Embryonic facial prominence (tissue), 1 donor: ENCODE measurements around the gene EXOSC5.
"Not testable (repeated sequence)": the region's sequence is repeated elsewhere in the genome, so short reads cannot be mapped to it uniquely, and the experiment has no call there.

ENCODE experiments used
- DNase-seq: peaks from one replicate; pipeline ENCODE4 v3.0.0-alpha.2; 2016; ENCODE audit errors: extremely low spot score

EXOSC5 gene

GRCh38 chr19:41426116-41426841 is 29.1 kb upstream of the EXOSC5 start:
- DNase-seq = no peak

DNA sequence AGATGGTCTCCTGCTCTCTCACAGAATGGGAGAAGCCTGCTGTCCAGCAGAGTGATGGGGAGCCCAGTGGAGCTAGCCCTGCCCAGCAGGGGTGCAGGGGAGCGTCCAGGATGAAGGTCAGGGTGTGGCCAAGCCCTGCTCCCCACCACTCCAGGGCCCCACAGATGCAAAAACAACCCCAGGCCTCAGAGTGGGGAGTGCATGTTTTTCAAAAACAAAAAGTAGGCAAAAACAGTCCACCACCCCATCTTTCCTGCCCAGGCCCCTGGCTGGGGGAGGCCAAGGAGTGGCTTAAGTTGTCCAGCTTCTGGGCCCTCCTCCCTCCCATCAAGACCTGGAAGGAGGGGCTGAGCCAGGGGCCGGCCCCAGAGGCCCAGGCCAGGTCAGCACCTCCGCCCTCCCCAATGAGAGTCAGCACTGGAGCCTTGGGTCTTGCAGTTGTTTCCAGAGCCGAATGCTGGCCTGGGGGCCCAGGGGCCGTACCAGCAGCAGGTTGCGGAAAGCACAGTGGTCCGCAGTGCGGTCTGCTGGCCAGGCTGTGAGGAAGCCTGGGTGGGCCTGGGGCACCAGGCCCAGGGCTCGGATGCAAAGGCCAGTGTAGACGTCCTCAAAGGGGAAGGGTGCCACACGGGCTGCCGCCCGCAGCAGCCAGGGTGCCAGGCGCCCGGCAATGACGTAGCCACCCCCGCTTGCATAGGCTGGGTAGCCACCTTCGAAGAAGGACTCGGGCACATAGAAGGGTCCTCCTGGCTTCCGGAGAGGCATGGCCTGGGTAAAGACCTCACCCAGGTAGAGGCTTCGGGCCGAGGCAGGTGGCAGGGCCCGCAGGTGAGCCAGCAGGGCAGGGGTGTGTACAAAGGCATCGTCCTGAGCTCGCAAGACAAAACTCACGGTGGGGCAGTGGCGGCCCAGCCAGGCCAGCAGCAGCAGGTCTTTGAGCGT is 28.3 kb upstream of the EXOSC5 start:
- DNase-seq = no peak

GRCh38 chr19:41424335-41425173 is 27.4 kb upstream of the EXOSC5 start:
- no peak for DNase-seq

DNA sequence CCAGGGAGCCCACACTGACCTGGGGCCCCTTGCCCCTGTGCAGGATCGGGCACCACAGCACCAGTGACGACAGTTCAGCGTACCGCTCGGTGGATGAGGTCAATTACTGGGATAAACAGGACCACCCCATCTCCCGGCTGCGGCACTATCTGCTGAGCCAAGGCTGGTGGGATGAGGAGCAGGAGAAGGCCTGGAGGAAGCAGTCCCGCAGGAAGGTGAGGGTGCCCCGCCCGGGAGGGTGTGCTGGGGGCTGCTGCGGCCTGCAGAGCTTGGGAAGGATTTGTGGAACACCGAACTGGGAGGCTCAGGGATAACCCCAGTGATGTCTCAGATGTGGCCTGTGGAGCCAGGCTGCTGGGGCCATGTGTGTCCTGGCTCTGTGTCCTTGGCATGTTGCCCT is 25.8 kb upstream of the EXOSC5 start:
- no peak for DNase-seq

- no peak for DNase-seq
Measured at GRCh38 chr19:41422456-41422855, 25.3 kb upstream of the EXOSC5 start.

DNA sequence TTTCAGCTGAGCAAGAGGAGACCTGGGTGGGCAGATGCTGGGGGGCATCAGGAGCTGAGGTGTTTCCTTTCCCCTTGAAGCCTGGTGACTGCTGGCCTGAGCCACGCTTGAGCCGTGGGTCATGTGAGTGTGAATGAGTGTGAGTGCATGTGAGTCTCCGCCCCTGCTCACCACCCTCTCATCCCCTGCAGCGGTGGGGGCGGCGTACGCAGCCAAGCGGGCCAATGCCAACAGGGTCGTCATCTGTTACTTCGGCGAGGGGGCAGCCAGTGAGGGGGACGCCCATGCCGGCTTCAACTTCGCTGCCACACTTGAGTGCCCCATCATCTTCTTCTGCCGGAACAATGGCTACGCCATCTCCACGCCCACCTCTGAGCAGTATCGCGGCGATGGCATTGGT is 24.8 kb upstream of the EXOSC5 start:
- no peak for DNase-seq

DNA sequence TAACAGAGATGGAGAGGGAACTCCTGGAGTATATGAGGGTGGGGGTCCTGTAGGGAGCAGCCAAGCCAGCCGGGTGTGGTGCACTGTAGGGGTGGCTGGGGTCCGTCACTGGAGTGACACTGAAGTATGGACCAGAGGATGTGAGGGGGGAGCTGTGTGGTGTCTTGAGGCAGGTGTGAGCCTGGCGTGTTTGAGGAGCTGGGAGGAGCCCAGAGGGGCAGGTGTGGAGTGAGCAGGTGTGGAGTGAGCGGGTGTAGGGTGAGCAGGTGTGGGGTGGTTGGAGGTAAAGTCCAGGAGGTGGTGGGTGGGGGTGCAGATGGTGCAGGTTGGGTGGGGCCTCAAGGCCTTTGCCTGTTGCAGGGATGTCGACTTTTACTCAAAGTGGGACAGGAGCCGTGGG is 24.2 kb upstream of the EXOSC5 start:
- no peak for DNase-seq

DNA sequence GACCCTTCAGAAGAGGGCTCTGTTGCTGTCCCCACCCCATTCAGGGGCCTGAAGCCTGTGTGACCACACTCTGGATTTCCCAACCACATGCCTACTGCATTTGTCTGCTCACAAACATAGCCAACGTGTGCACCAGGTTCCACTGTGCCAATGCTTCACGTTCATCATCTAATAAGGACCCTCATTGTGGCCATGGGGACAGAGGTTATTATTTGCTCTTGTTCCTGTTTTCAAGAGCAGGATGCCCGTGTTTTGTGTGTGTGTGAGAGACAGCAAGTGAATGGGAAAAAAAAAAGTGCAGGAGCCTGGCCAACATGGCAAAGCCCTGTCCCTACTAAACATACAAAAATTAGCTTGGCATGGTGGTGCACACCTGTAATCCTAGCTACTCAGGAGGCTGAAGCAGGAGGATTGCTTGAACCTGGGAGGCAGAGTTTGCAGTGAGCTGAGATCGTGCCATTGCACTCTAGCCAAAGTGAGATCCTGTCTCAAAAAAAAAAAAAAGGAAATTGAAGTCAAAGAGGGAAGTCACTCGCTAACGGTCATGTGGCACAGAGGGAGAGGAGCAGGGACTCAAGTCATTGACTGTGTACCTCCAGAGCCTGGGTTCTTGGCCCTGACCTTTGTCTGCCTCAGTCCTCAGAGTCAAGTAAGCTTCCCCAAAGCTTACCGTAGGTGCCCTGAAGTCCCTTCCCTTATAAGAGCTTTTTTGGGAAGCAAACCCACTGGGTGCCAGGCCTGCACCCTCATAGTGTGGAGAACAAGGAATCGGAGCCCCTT is 23.1 kb upstream of the EXOSC5 start:
- no peak for DNase-seq

GRCh38 chr19:41416194-41416674 is 19.1 kb upstream of the EXOSC5 start:
- DNase-seq = no peak

DNA sequence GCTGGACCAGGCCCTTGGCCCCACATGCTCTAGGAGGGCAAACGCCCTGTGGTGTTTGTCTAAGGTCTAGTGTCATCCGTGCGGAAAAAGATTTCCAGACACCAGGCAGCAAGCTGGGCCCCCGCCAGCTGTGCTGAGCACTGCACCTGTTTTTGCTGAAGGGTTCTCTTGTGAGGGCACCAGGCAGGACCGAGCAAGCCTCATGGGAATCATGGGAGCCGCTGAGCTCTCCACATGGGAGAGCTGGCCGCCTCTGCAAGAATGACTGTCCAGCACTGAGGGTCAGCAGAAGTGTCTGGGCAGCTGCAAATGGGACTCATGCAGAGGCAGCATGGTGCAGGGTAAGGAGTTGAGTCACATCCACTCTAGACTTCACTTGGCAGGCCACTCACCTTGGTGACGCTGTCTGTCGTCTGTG is 18.0 kb upstream of the EXOSC5 start:
- DNase-seq = no peak

- no peak for DNase-seq
Measured at GRCh38 chr19:41414461-41414860, 17.3 kb upstream of the EXOSC5 start.

DNA sequence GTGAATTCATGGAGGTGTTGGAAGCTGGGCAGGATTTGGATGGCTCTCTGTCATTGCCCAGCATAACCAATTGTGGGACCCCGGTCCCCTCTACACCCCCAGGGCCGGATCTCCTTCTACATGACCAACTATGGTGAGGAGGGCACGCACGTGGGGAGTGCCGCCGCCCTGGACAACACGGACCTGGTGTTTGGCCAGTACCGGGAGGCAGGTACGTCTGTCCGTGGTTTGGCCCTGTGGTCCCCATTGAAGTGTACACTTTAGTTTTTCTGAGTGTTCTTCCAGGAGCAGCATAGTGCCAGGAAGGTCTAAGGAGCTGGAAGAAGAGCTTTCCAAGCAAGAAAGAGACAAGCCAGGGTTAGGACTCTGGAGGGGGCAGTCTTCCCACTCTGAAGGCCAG is 16.8 kb upstream of the EXOSC5 start:
- no peak for DNase-seq

DNA sequence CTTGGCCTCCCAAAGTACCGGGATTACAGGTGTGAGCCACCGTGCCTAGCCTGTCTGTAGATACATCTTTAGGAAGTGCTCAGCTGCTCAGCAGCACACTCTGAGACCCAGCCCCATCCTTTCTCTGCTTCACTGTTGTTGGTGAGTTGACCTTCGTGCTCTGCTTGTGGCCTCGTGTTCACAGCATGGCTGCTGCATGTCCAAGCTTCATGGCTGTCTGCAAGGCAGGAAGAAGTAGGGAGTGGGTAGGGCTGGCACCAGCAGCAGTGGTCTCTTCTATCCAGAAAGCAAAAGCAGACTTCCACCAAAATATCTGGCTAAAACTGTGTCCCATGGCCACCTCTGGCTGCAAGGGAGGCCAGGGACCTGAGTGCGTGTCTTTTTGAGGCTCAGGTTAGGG is 15.8 kb upstream of the EXOSC5 start:
- no peak for DNase-seq

DNA sequence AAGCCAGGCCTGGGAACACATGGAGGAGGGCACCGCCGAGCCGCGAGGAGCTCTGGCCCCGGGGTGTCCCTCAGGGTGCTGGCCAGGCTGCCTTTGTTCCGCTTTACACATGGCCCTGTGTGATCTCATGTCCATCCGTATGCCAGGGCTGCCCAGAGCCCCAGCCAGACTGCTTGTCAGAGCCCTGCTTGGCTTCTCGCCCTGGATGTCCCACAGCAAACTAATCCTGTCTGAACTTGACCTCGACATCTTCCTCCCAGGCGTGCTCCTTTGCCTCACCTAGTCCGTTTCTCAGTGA is 14.8 kb upstream of the EXOSC5 start:
- no peak for DNase-seq

DNA sequence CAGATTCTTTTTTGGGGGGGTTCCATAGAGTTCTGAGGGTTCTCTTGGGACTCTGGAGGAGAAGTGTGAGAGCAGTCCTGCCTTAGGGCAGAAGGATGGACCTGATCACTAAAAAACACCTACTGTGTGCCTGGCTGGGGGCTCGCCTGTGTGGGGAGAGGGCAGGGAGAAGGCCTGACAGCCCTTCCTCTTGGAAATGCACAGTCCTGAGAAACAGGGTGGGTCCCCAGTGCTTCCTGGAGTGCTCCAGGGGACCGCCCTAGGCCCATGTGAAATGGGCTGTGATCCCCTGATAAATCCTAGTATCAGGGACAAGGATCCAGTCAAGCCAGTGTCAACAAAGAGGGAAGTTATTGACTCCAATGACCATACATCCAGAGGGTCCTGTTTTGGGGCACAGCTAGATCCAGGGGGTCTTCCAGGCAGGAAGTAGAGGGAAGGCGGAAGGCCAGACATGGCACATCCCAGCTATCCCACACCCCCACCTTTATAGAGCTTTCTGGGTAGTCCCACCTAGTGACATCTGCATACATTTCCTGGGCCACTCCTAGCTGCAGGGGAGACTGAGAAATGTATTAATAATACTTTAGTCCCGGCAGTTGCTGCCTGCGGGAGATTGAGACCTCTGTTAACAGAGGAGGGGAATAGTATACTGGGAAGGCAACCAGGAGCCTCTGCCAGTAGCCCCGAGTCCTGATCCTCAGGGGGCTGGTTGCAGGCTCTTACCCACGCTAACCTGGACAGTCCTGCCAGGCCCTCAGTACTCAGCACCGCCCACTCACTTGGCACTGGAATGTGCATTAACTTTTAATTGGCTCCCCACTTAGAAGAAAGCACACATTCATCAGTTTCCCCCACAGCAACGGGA is 14.2 kb upstream of the EXOSC5 start:
- no peak for DNase-seq

DNA sequence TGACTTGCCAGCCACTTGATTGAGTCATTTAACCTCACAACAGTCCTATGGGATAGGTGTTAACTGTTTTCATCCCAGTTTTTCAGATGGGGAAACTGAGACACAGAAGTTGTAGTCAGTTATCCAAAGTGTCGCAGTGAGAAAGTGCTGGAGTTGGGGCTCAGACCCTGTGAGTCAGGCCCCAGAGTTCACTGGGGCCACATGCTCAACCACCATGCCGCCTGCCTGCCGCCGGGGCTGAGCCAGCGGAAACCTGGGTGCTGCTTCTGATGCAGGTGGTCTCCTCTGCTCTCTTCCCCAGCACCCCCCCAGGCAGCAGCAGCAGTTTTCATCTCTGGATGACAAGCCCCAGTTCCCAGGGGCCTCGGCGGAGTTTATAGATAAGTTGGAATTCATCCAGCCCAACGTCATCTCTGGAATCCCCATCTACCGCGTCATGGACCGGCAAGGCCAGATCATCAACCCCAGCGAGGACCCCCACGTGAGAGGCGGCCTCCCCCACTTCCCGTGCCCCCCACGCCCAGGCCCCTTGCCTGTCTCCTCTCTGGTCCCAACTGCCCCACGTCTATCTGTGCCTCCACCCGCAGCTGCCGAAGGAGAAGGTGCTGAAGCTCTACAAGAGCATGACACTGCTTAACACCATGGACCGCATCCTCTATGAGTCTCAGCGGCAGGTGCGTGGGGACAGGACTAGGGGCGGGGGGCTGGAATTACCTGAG is 13.3 kb upstream of the EXOSC5 start:
- DNase-seq = no peak

GRCh38 chr19:41409288-41409687 is 12.1 kb upstream of the EXOSC5 start:
- no peak for DNase-seq

DNA sequence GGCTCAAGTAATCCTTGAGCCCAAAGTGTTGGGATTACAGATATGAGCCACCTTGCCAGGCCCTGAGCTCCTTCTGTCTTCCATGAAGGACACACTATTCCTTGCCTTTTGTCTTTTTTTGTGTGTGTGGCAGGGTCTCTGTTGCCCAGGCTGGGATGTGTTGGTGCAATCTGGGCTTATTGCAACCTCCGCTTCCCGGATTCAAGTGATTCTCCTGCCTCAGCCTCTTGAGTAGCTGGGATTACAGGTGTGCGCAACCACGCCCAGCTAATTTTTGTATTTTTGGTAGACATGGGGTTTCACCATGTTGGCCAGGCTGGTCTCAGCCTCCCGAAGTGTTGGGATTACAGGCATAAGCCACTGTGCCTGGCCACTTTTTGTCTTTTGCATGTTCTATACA is 11.7 kb upstream of the EXOSC5 start:
- not testable (repeated sequence) for DNase-seq

DNA sequence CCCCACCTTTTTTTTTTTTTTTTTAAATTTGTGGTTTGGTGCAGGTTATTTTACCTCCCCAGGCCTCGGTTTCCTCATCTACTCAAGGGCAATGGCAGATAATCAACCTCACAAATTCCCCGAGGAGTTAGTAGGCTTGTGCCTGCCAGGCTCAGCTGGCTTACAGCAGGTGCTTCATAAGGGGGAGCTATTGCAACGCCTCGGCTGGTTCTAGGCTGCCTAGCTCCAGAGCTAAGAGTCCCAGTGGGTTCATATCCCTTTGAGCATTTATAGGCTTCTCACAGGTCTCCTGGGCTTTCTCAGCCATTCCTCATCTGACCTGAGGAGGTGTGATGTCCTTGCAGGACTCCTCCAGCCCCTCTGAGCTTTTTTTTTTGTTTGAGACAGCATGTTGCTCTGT is 11.1 kb upstream of the EXOSC5 start:
- no peak for DNase-seq

DNA sequence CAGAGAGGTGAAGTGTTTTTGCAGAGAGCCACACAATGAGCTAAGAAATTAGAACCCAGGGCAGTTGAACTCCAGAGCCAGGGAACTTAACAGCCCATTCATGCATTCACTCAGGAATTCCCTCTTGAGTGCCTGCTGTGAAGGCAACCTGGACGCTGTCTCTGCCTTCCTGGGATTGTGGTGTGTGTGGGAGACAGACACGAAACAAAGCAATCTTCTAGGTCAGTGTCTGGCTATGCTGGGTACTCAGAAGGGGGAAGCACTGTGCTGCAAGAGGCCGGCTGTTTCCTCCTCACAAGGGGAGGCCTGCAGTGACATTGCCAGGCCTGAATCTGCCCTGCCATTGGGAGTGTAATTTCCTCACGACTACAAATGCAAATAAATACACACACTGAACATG is 10.1 kb upstream of the EXOSC5 start:
- DNase-seq = no peak
